ENCODE results near the gene SNAP23. TPM values are rescaled to one million over a fixed set of nuclear protein-coding genes. Genes with fewer than 3 reads are reported as not detected.

The SNAP23 gene
- total and polyA plus RNA-seq, 2 experiments from 2014 or later, result 58.8 to 88.1 TPM

DNA sequence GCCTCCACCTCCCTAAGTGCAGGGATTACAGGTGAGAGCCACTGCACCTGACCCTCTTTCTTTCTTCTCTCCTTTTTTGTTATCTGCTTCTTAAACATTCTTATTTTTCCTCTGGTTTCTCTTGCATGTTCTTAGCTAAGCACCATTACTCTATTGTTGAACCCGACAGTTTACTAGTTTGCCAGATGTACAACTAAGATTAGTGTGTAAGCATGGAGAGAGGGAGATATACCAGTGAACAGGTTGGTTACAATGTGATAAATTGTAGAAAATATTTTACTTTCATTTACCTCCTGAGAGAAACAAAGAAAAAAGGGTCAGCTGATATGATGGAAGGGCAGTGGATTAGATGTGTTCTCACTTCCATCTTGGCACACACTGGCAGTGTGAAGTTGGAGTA lies 58.1 kb downstream of the SNAP23 start:
- Mint-ChIP-seq H3K4me1 (peaks cover 6% of the 10 kb centered on the region), H3K9me3 (no peaks in the 10 kb centered on the region), H3K4me3 (no peak overlapping the region), H3K36me3 (ENCODE audit: low read depth) (peaks cover 10% of the 10 kb centered on the region; the same call in 2 of the 3 replicates), H3K27me3 (ENCODE audit: insufficient read depth, low read depth, poor library complexity) (peaks cover 7% of the 10 kb centered on the region), H3K27ac (no peak overlapping the region)
- TF ChIP-seq, protein P1, sequence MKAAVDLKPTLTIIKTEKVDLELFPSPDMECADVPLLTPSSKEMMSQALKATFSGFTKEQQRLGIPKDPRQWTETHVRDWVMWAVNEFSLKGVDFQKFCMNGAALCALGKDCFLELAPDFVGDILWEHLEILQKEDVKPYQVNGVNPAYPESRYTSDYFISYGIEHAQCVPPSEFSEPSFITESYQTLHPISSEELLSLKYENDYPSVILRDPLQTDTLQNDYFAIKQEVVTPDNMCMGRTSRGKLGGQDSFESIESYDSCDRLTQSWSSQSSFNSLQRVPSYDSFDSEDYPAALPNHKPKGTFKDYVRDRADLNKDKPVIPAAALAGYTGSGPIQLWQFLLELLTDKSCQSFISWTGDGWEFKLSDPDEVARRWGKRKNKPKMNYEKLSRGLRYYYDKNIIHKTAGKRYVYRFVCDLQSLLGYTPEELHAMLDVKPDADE (IDR thresholded peaks at IDR 0.05), result no peak
- TF ChIP-seq ZNF114 (CRISPR knock-in tag; IDR thresholded peaks at IDR 0.05) (no peak), POLR2AphosphoS5 (IDR thresholded peaks at IDR 0.05; ENCODE audit: low read depth) (no peak), EZH2 (IDR thresholded peaks at IDR 0.05; ENCODE audit: low read depth, unreplicated experiment) (no peak), ZNF331 (CRISPR knock-in tag; IDR thresholded peaks at IDR 0.05; ENCODE audit: low read depth) (no peak), NANOG (IDR thresholded peaks at IDR 0.05; ENCODE audit: borderline replicate concordance) (no peak), EZH2phosphoT487 (IDR thresholded peaks at IDR 0.05; ENCODE audit: unreplicated experiment) (no peak), CREB1 (CRISPR knock-in tag; IDR thresholded peaks at IDR 0.05; ENCODE audit: low read depth) (no peak), JUNB (IDR thresholded peaks at IDR 0.05; ENCODE audit: unreplicated experiment) (no peak), STAT1 (IDR thresholded peaks at IDR 0.05; ENCODE audit: unreplicated experiment) (no peak)
- TF ChIP-seq, protein P2, sequence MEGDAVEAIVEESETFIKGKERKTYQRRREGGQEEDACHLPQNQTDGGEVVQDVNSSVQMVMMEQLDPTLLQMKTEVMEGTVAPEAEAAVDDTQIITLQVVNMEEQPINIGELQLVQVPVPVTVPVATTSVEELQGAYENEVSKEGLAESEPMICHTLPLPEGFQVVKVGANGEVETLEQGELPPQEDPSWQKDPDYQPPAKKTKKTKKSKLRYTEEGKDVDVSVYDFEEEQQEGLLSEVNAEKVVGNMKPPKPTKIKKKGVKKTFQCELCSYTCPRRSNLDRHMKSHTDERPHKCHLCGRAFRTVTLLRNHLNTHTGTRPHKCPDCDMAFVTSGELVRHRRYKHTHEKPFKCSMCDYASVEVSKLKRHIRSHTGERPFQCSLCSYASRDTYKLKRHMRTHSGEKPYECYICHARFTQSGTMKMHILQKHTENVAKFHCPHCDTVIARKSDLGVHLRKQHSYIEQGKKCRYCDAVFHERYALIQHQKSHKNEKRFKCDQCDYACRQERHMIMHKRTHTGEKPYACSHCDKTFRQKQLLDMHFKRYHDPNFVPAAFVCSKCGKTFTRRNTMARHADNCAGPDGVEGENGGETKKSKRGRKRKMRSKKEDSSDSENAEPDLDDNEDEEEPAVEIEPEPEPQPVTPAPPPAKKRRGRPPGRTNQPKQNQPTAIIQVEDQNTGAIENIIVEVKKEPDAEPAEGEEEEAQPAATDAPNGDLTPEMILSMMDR (conservative IDR thresholded peaks at IDR 0.05; ENCODE audit: low read depth in 2 of 2), result no peak
- TF ChIP-seq, protein P3, sequence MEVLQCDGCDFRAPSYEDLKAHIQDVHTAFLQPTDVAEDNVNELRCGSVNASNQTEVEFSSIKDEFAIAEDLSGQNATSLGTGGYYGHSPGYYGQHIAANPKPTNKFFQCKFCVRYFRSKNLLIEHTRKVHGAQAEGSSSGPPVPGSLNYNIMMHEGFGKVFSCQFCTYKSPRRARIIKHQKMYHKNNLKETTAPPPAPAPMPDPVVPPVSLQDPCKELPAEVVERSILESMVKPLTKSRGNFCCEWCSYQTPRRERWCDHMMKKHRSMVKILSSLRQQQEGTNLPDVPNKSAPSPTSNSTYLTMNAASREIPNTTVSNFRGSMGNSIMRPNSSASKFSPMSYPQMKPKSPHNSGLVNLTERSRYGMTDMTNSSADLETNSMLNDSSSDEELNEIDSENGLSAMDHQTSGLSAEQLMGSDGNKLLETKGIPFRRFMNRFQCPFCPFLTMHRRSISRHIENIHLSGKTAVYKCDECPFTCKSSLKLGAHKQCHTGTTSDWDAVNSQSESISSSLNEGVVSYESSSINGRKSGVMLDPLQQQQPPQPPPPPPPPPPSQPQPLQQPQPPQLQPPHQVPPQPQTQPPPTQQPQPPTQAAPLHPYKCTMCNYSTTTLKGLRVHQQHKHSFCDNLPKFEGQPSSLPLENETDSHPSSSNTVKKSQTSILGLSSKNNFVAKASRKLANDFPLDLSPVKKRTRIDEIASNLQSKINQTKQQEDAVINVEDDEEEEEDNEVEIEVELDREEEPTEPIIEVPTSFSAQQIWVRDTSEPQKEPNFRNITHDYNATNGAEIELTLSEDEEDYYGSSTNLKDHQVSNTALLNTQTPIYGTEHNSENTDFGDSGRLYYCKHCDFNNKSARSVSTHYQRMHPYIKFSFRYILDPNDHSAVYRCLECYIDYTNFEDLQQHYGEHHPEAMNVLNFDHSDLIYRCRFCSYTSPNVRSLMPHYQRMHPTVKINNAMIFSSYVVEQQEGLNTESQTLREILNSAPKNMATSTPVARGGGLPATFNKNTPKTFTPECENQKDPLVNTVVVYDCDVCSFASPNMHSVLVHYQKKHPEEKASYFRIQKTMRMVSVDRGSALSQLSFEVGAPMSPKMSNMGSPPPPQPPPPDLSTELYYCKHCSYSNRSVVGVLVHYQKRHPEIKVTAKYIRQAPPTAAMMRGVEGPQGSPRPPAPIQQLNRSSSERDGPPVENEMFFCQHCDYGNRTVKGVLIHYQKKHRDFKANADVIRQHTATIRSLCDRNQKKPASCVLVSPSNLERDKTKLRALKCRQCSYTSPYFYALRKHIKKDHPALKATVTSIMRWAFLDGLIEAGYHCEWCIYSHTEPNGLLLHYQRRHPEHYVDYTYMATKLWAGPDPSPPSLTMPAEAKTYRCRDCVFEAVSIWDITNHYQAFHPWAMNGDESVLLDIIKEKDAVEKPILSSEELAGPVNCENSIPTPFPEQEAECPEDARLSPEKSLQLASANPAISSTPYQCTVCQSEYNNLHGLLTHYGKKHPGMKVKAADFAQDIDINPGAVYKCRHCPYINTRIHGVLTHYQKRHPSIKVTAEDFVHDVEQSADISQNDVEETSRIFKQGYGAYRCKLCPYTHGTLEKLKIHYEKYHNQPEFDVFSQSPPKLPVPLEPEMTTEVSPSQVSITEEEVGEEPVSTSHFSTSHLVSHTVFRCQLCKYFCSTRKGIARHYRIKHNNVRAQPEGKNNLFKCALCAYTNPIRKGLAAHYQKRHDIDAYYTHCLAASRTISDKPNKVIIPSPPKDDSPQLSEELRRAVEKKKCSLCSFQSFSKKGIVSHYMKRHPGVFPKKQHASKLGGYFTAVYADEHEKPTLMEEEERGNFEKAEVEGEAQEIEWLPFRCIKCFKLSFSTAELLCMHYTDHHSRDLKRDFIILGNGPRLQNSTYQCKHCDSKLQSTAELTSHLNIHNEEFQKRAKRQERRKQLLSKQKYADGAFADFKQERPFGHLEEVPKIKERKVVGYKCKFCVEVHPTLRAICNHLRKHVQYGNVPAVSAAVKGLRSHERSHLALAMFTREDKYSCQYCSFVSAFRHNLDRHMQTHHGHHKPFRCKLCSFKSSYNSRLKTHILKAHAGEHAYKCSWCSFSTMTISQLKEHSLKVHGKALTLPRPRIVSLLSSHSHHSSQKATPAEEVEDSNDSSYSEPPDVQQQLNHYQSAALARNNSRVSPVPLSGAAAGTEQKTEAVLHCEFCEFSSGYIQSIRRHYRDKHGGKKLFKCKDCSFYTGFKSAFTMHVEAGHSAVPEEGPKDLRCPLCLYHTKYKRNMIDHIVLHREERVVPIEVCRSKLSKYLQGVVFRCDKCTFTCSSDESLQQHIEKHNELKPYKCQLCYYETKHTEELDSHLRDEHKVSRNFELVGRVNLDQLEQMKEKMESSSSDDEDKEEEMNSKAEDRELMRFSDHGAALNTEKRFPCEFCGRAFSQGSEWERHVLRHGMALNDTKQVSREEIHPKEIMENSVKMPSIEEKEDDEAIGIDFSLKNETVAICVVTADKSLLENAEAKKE (CRISPR knock-in tag; IDR thresholded peaks at IDR 0.05), result no peak
- TF ChIP-seq, protein P4, sequence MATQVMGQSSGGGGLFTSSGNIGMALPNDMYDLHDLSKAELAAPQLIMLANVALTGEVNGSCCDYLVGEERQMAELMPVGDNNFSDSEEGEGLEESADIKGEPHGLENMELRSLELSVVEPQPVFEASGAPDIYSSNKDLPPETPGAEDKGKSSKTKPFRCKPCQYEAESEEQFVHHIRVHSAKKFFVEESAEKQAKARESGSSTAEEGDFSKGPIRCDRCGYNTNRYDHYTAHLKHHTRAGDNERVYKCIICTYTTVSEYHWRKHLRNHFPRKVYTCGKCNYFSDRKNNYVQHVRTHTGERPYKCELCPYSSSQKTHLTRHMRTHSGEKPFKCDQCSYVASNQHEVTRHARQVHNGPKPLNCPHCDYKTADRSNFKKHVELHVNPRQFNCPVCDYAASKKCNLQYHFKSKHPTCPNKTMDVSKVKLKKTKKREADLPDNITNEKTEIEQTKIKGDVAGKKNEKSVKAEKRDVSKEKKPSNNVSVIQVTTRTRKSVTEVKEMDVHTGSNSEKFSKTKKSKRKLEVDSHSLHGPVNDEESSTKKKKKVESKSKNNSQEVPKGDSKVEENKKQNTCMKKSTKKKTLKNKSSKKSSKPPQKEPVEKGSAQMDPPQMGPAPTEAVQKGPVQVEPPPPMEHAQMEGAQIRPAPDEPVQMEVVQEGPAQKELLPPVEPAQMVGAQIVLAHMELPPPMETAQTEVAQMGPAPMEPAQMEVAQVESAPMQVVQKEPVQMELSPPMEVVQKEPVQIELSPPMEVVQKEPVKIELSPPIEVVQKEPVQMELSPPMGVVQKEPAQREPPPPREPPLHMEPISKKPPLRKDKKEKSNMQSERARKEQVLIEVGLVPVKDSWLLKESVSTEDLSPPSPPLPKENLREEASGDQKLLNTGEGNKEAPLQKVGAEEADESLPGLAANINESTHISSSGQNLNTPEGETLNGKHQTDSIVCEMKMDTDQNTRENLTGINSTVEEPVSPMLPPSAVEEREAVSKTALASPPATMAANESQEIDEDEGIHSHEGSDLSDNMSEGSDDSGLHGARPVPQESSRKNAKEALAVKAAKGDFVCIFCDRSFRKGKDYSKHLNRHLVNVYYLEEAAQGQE (IDR thresholded peaks at IDR 0.05; ENCODE audit: unreplicated experiment), result no peak
- DNase-seq (ENCODE audit: low spot score) (no peak), ATAC-seq (no peak)
- H3K36me3 ChIP-seq (ENCODE audit: insufficient read depth), result peaks cover 3% of the 10 kb centered on the region; the same call in 1 of the 2 replicates
- H3K4me3 ChIP-seq, result no peak overlapping the region
- H3K27ac ChIP-seq (ENCODE audit: low read depth), result no peak overlapping the region
- peaks cover 24% of the 10 kb centered on the region for H4K20me1 ChIP-seq (replicated peaks; ENCODE audit: insufficient read depth)
- H3K27me3 ChIP-seq (ENCODE audit: insufficient read depth), result no peaks in the 10 kb centered on the region
- H3F3A ChIP-seq (replicated peaks; ENCODE audit: low read depth), result no peaks in the 10 kb centered on the region
- no peaks in the 10 kb centered on the region for H3K9me2 ChIP-seq (ENCODE audit: insufficient read depth)
- peaks cover 72% of the 10 kb centered on the region for H3K79me2 ChIP-seq (replicated peaks; ENCODE audit: insufficient read depth)
- H2AFZ ChIP-seq, result no peak overlapping the region
- no peak overlapping the region for H3K4me2 ChIP-seq
- 0 out of 2 replicates have a peak, but pooled peaks cover 9% of the 10 kb centered on the region for H3K4me1 ChIP-seq (ENCODE audit: insufficient read depth)

All from GM23338 (cell line).